ENCODE data around the gene KAZN. TPM values are rescaled to one million over a fixed set of nuclear protein-coding genes. Genes with fewer than 3 reads are reported as not detected.

KAZN gene
- total RNA-seq, 1 donor from 2014 or later, result 5.7 TPM

- TF ChIP-seq, protein P1, sequence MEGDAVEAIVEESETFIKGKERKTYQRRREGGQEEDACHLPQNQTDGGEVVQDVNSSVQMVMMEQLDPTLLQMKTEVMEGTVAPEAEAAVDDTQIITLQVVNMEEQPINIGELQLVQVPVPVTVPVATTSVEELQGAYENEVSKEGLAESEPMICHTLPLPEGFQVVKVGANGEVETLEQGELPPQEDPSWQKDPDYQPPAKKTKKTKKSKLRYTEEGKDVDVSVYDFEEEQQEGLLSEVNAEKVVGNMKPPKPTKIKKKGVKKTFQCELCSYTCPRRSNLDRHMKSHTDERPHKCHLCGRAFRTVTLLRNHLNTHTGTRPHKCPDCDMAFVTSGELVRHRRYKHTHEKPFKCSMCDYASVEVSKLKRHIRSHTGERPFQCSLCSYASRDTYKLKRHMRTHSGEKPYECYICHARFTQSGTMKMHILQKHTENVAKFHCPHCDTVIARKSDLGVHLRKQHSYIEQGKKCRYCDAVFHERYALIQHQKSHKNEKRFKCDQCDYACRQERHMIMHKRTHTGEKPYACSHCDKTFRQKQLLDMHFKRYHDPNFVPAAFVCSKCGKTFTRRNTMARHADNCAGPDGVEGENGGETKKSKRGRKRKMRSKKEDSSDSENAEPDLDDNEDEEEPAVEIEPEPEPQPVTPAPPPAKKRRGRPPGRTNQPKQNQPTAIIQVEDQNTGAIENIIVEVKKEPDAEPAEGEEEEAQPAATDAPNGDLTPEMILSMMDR (conservative IDR thresholded peaks at IDR 0.05; ENCODE audit: low read depth, low read length), result no peak
- H3K4me3 ChIP-seq (ENCODE audit: low read depth, low read length), result no peak overlapping the region
- no peak for DNase-seq (ENCODE audit: low read depth)
These were observed 37.3 kb upstream of the KAZN start for GRCh38 chr1:14561014-14561693.

- TF ChIP-seq, protein P1 (conservative IDR thresholded peaks at IDR 0.05; ENCODE audit: low read depth, low read length), result no peak
- no peak overlapping the region for H3K4me3 ChIP-seq (ENCODE audit: low read depth, low read length)
- no peak for DNase-seq (ENCODE audit: low read depth)
These were observed 33.4 kb upstream of the KAZN start for GRCh38 chr1:14565090-14565489.

DNA sequence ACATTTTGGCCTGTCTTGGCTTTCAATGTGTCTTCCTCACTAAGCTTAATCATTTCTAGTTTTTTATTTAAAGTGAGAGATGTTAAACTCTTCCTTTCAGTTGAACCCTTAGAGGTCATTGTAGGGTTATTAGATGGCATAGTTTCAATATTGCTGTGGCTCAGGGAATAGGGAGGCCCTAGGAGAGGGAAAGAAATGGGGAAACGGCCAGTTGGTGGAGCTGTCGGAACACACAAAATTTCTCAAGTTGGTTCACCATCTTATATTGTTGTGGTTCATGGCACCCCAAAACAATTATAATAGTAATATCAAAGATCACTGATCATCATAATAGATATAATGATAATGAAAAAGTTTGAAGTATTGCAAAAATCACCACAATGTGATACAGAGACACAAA is 31.4 kb upstream of the KAZN start:
- H3K4me3 ChIP-seq (ENCODE audit: low read depth, low read length), result no peak overlapping the region
- TF ChIP-seq, protein P1 (conservative IDR thresholded peaks at IDR 0.05; ENCODE audit: low read depth, low read length), result no peak
- no peak for DNase-seq (ENCODE audit: low read depth)

- H3K4me3 ChIP-seq (ENCODE audit: low read depth, low read length), result no peak overlapping the region
- DNase-seq (ENCODE audit: low read depth), result no peak
- TF ChIP-seq, protein P1 (conservative IDR thresholded peaks at IDR 0.05; ENCODE audit: low read depth, low read length), result no peak
These were observed 30.6 kb upstream of the KAZN start for GRCh38 chr1:14567903-14568302.

DNA sequence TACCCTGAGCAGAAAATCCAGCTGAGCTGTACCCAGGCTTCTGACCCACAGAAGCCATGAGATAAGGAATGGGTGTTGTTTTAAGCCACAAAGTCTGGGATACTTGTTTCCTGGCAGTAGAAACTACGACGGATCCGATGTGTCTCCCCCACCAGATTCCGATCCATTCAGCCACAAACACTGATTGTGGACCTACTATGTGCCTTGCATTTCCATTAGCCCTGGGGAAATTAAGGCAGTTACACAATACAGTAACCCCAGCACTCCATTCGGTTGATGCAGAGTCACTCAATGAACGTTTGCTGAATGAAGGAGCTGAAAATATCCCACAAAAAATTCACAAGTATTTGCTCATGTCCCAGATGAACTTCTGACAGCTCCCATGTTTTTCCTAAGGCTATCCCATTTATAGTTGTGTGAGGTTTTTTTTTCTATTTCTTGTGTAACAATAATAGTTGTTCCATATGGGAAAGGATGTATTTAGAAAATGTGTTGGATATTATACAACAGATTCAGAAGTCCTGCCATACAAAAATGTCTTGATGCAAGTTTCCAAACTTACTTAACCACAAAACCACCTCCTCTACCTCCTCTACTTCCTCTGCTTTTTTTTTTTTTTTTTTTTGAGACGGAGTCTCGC is 29.6 kb upstream of the KAZN start:
- no peak overlapping the region for H3K4me3 ChIP-seq (ENCODE audit: low read depth, low read length)
- no peak for DNase-seq (ENCODE audit: low read depth)
- TF ChIP-seq, protein P1 (conservative IDR thresholded peaks at IDR 0.05; ENCODE audit: low read depth, low read length), result no peak

DNA sequence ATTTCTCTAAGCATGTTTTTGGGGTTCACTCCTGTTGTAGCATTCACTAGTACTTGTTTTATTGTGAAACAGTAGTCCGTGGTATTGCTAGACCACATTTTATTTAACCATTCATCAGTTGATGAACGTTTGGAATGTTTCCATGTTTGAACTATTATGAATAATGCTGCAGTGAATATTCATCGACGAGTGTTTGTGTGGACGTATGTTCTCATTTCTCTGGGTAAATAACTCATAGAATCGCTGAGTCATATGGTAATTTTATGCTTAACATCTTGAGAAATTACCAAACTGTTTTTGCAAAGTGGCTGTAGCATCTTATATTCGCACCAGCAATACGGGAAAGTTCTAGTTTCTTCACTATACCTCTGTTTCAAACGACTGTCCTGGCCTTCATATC is 28.0 kb upstream of the KAZN start:
- DNase-seq (ENCODE audit: low read depth), result no peak
- no peak overlapping the region for H3K4me3 ChIP-seq (ENCODE audit: low read depth, low read length)
- TF ChIP-seq, protein P1 (conservative IDR thresholded peaks at IDR 0.05; ENCODE audit: low read depth, low read length), result no peak

All from epithelial cell of proximal tubule (primary cell).